ENCODE data around the gene SETX.

- TF ChIP-seq, protein P1, sequence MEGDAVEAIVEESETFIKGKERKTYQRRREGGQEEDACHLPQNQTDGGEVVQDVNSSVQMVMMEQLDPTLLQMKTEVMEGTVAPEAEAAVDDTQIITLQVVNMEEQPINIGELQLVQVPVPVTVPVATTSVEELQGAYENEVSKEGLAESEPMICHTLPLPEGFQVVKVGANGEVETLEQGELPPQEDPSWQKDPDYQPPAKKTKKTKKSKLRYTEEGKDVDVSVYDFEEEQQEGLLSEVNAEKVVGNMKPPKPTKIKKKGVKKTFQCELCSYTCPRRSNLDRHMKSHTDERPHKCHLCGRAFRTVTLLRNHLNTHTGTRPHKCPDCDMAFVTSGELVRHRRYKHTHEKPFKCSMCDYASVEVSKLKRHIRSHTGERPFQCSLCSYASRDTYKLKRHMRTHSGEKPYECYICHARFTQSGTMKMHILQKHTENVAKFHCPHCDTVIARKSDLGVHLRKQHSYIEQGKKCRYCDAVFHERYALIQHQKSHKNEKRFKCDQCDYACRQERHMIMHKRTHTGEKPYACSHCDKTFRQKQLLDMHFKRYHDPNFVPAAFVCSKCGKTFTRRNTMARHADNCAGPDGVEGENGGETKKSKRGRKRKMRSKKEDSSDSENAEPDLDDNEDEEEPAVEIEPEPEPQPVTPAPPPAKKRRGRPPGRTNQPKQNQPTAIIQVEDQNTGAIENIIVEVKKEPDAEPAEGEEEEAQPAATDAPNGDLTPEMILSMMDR (IDR thresholded peaks at IDR 0.05; ENCODE audit: insufficient read depth, low read length, poor library complexity, severe bottlenecking): no peak
- TF ChIP-seq EZH2phosphoT487 (conservative IDR thresholded peaks at IDR 0.05; ENCODE audit: low read length): no peak
These were observed 123.6 kb downstream of the SETX start for GRCh38 chr9:132231019-132231701.

Measured in SU-DHL-6 (cell line).